Fibroblast of peridontal ligament (primary cell): ENCODE results near the gene TMEM11.

ENCODE experiments used
- DNase-seq: peaks from one replicate; pipeline ENCODE4 v3.0.0-alpha.2; 2010; ENCODE audit errors: extremely low read depth

Gene TMEM11

DNA sequence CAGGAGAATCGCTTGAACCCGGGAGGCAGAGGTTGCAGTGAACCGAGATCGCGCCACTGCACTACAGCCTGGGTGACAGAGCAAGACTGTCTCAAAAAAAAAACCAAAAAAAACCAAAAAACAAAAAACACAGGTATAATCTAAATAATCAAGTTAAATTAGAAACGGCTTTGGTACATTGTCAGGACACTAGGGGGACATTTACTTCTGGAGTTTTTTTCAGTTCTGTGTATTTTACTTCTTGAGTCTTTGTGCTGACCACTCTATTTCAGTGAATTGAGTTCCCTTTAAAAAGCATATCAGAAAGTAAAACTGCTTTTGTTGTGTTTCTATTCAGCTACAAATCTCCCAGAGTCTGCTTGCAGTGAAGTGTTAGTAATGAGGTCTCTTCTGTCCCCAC lies 50.9 kb downstream of the TMEM11 start:
- peak; percentile 5 for DNase-seq

GRCh38 chr17:21162394-21162775 lies 51.6 kb downstream of the TMEM11 start:
- DNase-seq, result no peak

DNA sequence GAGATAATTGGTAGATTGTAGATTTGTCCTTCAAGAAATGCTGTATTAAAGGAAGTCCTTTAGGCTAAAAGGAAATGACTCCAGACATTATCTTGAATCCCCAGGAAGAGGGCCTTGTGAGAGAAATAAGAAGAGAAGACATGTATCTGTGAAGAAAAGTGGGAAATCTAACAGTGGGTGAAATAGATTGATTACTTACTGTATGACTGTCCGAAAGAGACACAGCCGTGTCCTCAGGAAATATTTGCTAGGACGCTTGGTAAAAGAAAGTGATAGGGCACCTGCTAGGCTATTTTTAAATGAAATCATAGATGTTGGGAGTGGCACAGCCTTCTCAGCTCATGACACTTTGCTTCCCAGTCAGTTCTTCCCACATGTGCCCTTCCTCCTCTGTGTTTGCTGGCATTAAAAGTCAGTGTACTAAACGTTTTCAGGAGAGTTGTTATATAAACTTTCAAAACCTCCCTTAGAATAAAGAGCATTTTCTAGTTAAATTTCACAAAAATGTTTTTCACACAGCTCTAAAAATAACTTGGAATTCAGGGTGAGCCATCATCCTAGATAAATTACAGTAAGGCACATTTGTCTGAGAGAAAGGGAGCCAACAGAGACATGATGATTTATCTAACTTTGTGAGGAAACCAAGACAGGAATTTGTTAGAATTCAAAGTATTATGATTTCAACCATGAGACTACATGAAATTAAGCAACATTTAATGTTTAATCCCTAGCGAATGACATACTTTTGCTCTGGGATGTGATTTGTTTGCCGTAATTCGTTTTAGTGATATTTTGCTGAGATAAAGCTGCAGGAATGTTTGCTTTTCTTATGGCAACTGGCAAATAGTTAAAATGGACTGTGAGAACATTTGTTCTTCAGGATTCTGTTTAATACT lies 52.2 kb downstream of the TMEM11 start:
- peak; percentile 94 for DNase-seq

- peak; percentile 24 for DNase-seq
Observed at GRCh38 chr17:21160401-21160800, 53.6 kb downstream of the TMEM11 start.

DNA sequence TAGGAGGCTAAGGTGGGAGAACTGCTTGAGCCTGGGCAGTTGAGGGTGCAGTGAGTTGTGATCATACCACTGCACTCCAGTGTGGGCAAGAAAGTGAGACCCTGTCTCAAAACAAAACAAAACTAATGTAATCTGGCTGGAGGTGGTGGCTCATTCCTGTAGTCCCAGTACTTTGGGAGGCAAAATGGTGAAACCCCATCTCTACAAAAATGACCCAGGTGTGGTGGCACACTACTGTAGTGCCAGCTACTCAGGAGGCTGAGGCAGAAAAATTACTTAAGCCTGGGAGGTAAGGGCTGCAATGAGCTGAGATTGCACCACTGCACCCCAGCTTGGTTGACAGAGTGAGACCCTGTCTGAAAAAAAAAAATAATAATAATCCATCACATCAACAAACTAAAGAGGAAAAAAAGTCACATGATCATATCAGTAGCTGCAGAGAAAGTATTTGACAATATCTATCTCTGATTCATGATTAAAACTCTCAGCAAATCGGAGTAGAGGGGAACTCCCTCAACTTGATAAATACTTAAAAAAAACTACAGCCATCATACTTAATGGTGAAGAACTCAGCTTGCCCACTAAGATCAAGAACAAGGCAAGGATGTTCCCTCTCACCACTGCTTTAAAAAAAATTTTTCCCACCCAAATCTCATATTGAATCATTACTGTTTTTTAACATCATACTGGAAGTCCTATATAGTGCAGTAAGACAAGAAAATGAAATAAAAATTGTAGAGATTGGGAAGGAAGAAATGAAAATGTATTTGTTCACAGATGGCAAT lies 56.2 kb downstream of the TMEM11 start:
- no peak for DNase-seq

GRCh38 chr17:21152731-21153130 lies 61.2 kb downstream of the TMEM11 start:
- no peak for DNase-seq

DNA sequence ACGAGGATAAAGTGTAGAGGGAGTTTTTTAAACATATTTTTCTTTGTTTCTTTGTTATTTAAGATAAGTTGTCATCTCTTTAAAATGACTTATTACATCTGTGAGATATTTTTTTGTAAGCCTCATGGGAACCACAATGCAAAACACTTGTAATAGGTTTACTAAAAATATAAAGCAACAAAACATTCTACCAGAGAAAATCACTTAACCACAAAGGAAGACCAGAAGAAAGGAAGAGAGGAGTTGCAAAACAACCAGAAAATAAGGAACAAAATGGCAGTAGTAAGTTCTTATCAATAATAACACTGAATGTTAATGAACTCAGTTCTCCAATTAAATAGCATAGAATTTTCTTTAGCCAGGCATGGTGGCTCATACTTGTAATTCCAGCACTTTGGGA lies 64.3 kb downstream of the TMEM11 start:
- DNase-seq, result no peak
